ENCODE results near the gene AUTS2.

AUTS2 gene

DNA sequence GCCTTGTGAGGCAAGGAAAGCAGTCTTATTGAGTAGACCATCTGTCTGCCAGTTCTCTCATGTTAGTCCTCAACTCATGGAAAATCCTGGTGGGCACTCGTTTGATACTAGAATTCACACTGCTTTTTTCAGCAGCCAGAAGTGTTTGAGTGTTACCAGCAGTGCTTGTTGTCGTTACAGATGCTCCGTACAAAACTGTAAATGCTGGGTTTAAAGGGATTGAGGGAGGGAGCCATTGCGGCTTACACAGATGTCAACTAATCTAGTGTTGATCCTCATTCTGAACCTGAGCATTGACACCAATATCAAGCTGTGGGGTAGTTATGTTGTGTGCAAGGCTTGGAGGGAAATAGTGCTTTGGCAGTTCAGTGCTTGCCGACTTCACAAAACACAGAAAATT lies 348.6 kb downstream of the AUTS2 start:
- no peak for DNase-seq

GRCh38 chr7:69947998-69948397 lies 349.7 kb downstream of the AUTS2 start:
- DNase-seq = no peak

- no peak for DNase-seq
Measured at GRCh38 chr7:69949122-69949521, 350.8 kb downstream of the AUTS2 start.

DNA sequence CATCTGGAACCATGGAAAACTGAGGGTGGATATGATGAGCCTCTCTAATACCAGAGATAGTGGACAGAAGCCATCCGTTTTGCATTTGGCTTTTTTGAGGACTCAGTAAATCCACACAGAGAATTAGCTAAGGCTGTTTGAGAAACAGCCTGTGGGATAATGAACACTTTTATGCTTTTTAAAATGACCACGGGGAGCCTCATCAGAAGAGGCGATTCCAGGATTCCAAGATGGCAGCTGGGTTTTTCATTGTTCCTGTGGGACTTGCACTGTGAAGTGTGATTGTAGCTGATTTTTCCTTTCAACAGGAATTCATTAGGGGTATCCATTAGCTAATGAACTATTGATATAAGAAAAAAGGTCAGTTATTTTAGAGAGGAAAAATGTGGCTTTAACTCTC lies 353.2 kb downstream of the AUTS2 start:
- no peak for DNase-seq

GRCh38 chr7:69953136-69954067 lies 355.1 kb downstream of the AUTS2 start:
- DNase-seq = no peak

DNA sequence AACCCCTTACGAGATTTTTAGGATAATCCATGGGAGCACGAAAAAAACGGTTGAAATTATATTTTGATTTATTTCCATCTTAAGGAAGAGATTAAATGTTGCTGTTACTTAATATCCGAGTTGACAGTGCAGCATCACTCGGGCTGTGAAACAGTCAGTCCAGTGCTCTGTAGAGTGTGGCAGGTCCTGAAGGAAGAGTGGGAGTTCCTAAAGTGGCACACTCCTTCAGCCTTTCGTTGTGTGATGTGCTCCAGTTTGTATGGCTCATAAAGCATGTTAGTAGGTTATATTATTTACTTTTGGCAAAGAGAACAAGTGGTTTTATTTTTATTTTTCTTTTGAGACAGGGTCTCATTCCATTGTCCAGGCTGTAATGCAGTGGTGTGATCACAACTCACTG lies 358.3 kb downstream of the AUTS2 start:
- no peak for DNase-seq

- no peak for DNase-seq
Measured at GRCh38 chr7:69957661-69958060, 359.4 kb downstream of the AUTS2 start.

DNA sequence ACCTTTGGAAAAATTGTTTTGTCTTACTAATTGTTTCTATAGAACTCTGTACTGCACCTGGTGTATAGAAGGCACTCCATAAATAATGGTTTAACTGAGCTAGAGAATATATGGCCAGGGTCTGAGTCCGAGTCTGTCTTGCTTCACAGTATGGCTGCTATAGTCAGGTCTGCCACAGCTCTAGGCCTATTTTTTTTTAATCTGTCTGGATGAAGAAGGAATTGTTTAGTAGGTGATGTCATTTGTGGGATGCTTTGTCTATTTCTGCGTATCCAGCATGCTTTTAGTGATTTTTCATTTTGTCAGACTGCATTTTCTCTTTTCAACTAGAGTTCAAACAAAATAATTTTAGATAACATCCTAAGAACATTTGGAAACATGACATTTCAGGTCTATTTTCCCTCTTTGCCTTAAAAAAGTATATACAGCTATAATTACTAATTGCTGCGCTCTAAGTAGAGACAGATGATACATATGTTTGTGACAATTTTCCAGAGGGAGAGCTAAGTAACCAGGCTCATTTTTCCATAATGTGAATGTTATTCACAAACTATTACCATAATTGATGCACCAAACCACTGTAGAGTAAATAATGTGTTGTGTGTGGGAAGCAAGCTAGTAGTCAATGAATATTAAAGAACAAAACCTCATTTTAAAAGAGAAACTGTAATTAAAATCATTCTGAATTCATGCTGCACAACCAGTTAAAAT lies 361.7 kb downstream of the AUTS2 start:
- no peak for DNase-seq

DNA sequence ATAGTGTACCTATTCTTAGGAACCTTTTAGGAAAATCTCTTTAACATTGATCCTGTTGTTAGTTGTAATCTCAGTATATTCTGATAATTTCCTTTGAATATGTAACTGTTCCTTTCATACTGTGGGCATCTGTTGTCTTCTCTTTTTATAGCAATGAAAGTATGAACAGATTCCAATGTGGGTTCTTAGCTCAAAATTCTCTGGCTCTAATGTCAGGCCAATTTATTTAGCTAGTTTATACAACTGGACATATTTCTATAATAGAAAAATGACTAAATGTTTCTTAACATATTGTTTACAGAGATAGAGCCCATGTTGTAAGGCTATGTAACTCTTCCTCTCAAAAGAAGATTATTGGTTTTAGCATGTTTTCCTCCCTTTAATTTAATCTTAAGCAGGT lies 363.2 kb downstream of the AUTS2 start:
- no peak for DNase-seq

- peak in 3 of 14 donors; percentile 4 to 38 (median 7) for DNase-seq
Measured at GRCh38 chr7:69962186-69963065, 364.2 kb downstream of the AUTS2 start.

DNA sequence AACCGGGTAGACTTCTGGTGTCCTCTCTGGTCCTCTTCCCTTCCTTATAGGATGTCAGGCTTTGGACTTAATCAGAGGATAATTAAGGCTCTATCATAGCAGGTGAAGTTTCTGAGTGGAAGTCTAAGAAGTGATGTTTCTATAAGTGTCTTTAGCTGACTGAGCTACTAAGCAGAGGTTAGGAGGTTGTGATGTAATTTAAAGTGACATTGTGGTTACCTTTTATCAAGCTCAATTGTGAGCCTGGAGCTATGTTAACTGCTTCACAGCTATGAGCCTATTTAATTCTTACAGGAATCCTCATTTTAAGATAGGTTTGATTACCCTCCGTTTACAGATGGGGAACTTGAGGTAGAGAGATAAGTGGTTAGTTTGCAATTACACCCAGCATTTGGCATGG lies 365.1 kb downstream of the AUTS2 start:
- no peak for DNase-seq

DNA sequence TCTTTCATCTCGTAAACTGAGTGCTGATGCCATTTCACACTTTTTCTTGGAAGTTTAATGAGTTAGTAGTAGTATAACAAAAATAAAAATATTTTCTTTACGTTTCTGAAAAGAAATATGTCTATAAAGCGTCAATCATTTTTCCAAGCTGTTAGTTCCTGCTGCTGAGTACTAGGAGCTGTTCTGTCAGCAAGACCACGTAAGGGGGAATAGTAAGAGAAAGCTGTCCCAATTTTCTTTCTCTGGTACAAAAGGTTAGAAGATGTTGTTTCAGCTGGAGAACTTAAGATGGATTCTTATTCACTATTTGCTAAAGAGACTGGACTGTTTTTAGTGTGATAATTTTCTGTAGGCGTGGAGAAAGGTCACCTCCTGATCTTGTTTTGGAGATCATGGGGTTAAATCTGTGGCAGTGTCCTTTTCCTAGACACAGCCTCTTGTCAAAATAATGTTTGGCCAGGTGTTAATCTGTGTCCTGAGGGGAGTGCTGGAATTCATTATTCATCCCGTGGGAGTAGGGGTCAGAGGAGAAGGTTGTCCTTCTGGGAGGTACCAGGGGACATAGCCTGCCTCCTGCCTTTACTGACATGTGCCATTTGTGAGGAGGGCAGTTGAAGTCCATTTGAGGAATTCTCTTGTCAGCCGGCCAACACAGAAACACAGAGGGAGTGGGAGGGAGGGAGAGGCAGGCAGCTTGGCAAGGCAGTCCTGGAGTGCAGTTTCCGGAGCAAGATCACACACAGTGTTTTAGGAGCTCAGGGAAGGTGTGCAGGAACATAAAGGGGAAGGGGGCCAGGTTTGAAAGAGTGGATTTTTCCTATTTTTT lies 368.7 kb downstream of the AUTS2 start:
- peak in 3 of 14 donors; percentile 2 to 26 (median 8) for DNase-seq

GRCh38 chr7:69967689-69968450 lies 369.6 kb downstream of the AUTS2 start:
- DNase-seq = no peak

DNA sequence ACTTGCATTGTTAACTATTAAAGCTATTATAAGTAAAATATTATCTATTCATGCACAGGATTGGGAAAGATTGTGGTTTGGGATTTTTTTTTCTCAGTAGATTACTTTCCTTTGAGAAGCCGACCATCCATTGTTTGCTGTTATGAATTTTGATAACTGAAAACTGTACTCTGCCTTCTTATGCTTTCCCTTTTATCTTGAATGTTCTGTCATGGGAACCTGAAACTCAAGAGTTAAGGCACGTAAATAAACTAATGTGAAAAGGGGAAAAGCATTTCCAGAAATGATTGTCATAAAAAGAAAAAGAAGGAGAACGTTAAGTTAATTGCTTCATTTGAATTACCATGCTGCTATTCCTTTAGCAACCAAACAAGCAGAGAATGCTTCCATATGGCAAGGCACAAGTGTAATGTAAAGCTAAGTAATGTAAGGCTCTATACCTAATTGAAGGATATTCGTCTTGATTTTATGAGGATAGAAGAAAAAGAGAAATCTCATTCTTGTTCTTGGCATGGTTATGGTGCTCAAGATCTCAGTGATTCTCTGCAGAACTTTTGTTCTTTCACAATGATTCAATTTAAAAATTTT lies 370.8 kb downstream of the AUTS2 start:
- DNase-seq = no peak

- DNase-seq = no peak
Measured at GRCh38 chr7:69981646-69982045, 383.4 kb downstream of the AUTS2 start.

DNA sequence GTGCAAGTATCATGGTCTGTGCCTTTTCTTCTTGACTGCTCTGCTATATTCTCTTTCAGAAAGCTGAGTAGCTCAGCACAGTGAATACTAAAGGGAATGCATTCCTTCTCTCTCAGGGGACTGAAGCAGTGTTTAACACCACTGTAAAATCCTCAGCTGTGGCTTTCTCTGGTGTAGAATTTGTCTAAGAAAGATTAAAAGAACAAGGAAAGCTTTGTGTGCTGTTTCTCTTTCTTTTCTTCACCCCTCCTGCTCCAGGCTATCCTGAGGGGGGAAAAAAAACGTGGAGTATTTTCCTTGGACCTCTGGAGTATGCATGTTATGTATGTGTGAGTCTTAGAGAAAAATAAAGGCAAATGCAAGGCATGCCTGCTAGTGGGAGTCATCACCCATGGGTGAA lies 383.9 kb downstream of the AUTS2 start:
- DNase-seq = no peak

- no peak for DNase-seq
Measured at GRCh38 chr7:69989551-69989950, 391.3 kb downstream of the AUTS2 start.

DNA sequence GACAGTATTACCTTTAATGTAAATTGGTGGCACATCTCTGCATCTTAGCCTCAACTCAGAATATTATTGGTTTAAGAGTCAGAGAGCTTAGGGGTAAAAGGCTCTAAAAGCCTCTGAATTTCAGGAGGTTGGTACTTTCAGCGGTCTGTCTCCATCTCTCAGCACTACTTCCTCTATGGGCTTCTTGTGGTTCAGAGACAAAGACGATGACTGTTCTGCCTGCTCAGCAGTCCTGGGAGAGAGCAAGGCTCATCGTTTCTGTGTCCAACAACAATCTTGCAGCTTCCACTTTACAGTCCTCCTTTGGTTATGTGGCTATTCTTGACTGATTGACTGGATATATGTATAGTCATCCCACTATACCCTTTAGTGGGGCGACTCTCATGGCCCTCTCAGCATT lies 394.7 kb downstream of the AUTS2 start:
- peak in 6 of 14 donors; percentile 1 to 31 (median 10) for DNase-seq

DNA sequence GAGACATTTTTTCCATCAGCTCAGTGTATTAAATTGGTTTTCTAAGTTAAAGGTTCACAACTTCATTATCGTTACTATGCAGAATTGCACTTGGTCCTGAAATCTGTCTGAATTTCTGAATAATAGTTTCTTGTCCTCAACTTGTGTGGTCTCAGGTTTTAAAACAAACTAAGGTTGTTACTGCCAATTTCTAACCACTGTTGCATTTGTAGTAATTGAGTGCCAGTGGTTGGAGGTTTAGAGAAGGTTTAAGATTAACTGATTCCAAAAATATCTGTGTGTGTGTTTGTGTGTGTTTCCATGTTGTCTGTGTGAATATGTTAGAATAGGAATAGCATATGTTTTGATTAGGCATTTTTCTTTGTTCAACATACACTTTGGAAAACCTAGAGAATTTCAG lies 395.9 kb downstream of the AUTS2 start:
- DNase-seq = no peak

DNA sequence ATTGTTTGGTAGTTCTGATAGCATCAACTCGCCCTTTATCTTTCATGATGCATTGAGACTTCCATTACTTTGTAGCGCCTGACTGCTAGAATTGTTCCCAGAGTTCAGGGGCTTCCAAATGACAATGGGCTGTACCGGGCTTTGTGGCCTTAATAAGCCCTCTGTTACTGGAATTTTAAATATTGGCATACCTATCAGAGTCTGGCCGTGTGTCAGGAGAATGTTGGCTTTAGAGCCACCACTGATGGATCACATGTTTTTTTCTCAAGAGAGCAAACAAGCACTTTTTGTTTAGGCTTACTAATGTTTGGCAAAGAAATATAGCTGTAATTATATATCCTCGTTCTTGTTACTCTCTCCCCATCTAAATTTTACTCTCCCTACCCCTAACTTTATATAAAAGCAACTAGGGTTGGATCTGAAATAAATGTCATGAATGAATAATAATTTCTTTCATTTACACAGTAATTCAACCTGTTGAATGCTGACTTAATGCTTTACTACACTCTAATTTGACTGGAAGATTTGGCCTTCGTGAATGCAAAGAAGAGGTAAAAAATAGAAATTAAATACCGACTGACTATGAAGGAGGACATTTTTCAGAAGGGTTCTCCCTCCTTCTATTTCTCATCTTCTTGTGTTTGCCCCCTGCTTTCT lies 396.7 kb downstream of the AUTS2 start:
- DNase-seq = peak in 1 of 14 donors; percentile 1
